AG04450 (cell line): Measurements from ENCODE around the gene TTC9B. TPM values are rescaled to one million over a fixed set of nuclear protein-coding genes. Genes with fewer than 3 reads are reported as not detected.
A peak's percentile ranks its signal among the peaks of the same experiment; 100 is the strongest.

Experiments
- CTCF ChIA-PET: fragments of 300-600, 350-600 bp; formaldehyde crosslinking; extraction: SDS; loops from one replicate; lab custom pipeline; 2022; ENCODE audit warnings: antibody characterized with exemption, inconsistent platforms; lab: Charles Lee
- POLR2A ChIA-PET: fragments of 350-600 bp; formaldehyde crosslinking; extraction: SDS; loops from one replicate; lab custom pipeline; 2021; ENCODE audit warnings: antibody characterized with exemption, inconsistent platforms; lab: Yijun Ruan, JAX
- DNase-seq: peaks from one replicate; pipeline ENCODE4 v3.0.0-alpha.2; 2011; ENCODE audit warnings: low read depth, low spot score
- H3K27ac ChIP-seq: one replicate; pipeline ENCODE4 v1.5.1; 2012; ENCODE audit warnings: low read depth, low read length, control low read depth
- H3K27me3 ChIP-seq: one replicate; pipeline ENCODE4 v1.6.0; 2012; ENCODE audit warnings: low read length; ENCODE audit not compliant: control insufficient read depth, insufficient read depth
- H3K4me3 ChIP-seq: 2 replicates; pipeline ENCODE4 v1.5.1; 2011; ENCODE audit warnings: mild to moderate bottlenecking, low read depth, low read length, control low read depth
- H3K9me3 ChIP-seq: 2 replicates; pipeline ENCODE4 v1.5.1; 2012; ENCODE audit warnings: low read length; ENCODE audit not compliant: control insufficient read depth, insufficient read depth
- CTCF ChIP-seq: IDR thresholded peaks from 2 replicates; pipeline ENCODE4 v1.5.1; 2011; ENCODE audit warnings: low read depth, low read length, control low read depth, inconsistent platforms
- polyA plus RNA-seq: library from polyadenylated mRNA; depleted of rRNA; stranded (reverse); fragments of >200 nt; gene quantifications from 2 replicates; pipeline ENCODE4 v1.2.3, GENCODE V29; 2011

Gene TTC9B
- polyA plus RNA-seq, 1 experiment = not detected

DNA sequence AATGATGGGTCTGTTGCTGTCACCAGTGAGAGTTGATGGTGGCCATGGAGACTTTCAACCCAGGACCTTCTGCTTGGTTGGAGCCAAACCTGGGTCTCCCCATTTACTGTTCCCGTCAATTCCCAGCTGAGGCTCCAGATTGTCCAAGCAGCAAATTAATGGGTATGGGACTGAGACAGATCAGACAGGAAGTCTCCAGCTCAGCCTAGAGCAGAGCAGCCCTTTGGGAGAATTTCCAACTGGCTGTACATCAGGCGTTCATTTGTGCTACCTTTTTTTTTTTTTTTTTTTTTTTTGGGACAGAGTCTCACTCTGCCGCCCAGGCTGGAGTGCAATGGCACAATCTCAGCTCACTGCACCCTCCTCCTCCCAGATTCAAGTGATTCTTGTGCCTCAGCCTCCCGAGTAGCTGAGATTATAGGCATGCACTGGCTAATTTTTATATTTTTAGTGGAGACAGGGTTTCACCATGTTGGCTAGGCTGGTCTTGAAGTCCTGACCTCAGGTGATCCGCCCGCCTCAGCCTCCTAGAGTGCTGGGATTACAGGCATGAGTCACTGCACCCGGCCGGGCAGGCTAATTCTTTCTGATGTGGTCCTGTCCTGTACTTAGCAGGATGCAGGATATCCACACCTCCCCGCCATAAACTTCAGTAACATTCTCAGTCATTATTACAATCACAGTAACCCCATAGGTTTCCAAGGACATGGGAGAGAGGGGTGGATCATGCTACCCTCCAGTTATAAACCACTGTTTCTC, 17.7 kb downstream of the TTC9B start:
- POLR2A ChIA-PET = interaction anchor here (0.5 kb wide), 1 partner anchor 58 kb away, joined by 4 read pairs; no protein-coding TSS in a partner anchor
- no peak for DNase-seq

DNA sequence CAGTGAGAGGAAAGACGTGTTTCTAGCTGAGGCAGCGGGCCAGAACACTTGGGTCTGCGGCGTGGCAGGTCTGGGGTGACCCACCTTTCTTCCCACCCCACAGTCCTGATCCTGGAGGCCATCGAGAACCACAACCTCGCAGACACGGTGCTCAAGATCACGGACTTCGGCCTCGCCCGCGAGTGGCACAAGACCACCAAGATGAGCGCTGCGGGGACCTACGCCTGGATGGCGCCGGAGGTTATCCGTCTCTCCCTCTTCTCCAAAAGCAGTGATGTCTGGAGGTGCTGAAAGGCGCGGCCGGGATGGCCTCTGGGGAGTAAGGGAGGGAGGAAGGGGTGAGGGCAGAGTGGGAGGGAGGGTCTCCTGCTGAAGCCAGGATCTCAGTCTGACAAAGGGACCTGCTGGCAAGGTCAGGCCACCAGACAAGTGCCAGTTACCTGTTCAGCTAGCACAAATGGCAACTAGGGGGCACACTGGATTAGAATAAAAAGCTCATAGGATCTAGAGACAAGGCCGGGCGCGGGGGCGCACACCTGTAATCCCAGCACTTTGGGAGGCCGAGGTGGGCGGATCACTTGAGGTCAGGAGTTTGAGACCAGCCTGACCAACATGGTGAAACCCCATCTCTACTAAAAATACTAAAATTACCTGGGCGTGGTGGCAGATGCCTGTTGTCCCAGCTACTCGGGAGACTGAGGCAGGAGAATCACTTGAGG, 19.8 kb downstream of the TTC9B start:
- no peak for DNase-seq
- Histone ChIP-seq H3K9me3 (no peaks in the 10 kb centered on the region; the same call in 1 of the 2 replicates), H3K4me3 (no peak overlapping the region), H3K27ac (no peak overlapping the region), H3K27me3 (no peaks in the 10 kb centered on the region)
- TF ChIP-seq CTCF = no peak
- CTCF ChIA-PET = interaction anchor here (1.4 kb wide), 1 partner anchor 59 kb away, joined by 5 read pairs; no protein-coding TSS in a partner anchor
- POLR2A ChIA-PET = no interaction called here

More for the DNA sequence above, 17.7 kb downstream of the TTC9B start:
- Histone ChIP-seq H3K27ac (no peak overlapping the region), H3K27me3 (no peaks in the 10 kb centered on the region), H3K9me3 (no peaks in the 10 kb centered on the region; the same call in 1 of the 2 replicates), H3K4me3 (no peak overlapping the region)
- TF ChIP-seq CTCF = no peak
- CTCF ChIA-PET = no interaction called here

GRCh38 chr19:40193587-40193849, 24.7 kb downstream of the TTC9B start:
- Histone ChIP-seq H3K27ac (no peak overlapping the region), H3K9me3 (no peaks in the 10 kb centered on the region; the same call in 1 of the 2 replicates), H3K4me3 (no peak overlapping the region), H3K27me3 (no peaks in the 10 kb centered on the region)
- no peak for TF ChIP-seq CTCF
- DNase-seq = no peak
- POLR2A ChIA-PET = no interaction called here
- CTCF ChIA-PET = interaction anchor here (0.6 kb wide), 2 partner anchors 25 to 112 kb away, joined by 3 to 11 read pairs; no protein-coding TSS in a partner anchor

- no peak for DNase-seq
- ChIA-PET CTCF (interaction anchor here (0.6 kb wide), 3 partner anchors 26 to 350 kb away, joined by 3 to 11 read pairs (median 3); no protein-coding TSS in a partner anchor), POLR2A (no interaction called here)
- no peaks in the 10 kb centered on the region for H3K9me3 ChIP-seq
- H3K27ac ChIP-seq = no peak overlapping the region
- H3K27me3 ChIP-seq = no peaks in the 10 kb centered on the region
- no peak for TF ChIP-seq CTCF
- peak overlapping the region; percentile 84 for H3K4me3 ChIP-seq
Observed at GRCh38 chr19:40192758-40193586, 25.2 kb downstream of the TTC9B start.
